ELR (cell line): ENCODE measurements around the gene C1QA.

Experiments used
- DNase-seq: peaks from one replicate; pipeline ENCODE4 v3.0.0-alpha.2; 2015; ENCODE audit warnings: low read depth

The C1QA gene

GRCh38 chr1:22612671-22613571 is 23.5 kb upstream of the C1QA start:
- DNase-seq, result no peak

GRCh38 chr1:22613572-22613918 is 22.9 kb upstream of the C1QA start:
- DNase-seq, result no peak

GRCh38 chr1:22613951-22614350 is 22.5 kb upstream of the C1QA start:
- no peak for DNase-seq

GRCh38 chr1:22615886-22616285 is 20.5 kb upstream of the C1QA start:
- DNase-seq, result no peak

GRCh38 chr1:22616571-22616970 is 19.9 kb upstream of the C1QA start:
- no peak for DNase-seq

- no peak for DNase-seq
Measured at GRCh38 chr1:22618056-22618455, 18.4 kb upstream of the C1QA start.

- no peak for DNase-seq
Measured at GRCh38 chr1:22619252-22619651, 17.2 kb upstream of the C1QA start.

- no peak for DNase-seq
Measured at GRCh38 chr1:22619798-22620197, 16.6 kb upstream of the C1QA start.

GRCh38 chr1:22621761-22622160 is 14.7 kb upstream of the C1QA start:
- no peak for DNase-seq

GRCh38 chr1:22625262-22625925 is 11.0 kb upstream of the C1QA start:
- DNase-seq, result peak; percentile 20

- DNase-seq, result no peak
Measured at GRCh38 chr1:22626237-22627157, 9.9 kb upstream of the C1QA start.

GRCh38 chr1:22627331-22627730 is 9.1 kb upstream of the C1QA start:
- no peak for DNase-seq

GRCh38 chr1:22628698-22629444 is 7.6 kb upstream of the C1QA start:
- no peak for DNase-seq

GRCh38 chr1:22629886-22630285 is 6.5 kb upstream of the C1QA start:
- no peak for DNase-seq

- DNase-seq, result no peak
Measured at GRCh38 chr1:22633697-22634463, 2.5 kb upstream of the C1QA start.

GRCh38 chr1:22635436-22635835 is 992 bp upstream of the C1QA start:
- DNase-seq, result no peak

- DNase-seq, result no peak
Measured at GRCh38 chr1:22636927-22637326, 499 bp downstream of the C1QA start.

GRCh38 chr1:22637907-22638445 is 1.5 kb downstream of the C1QA start:
- DNase-seq, result no peak

GRCh38 chr1:22638476-22639234 is 2.2 kb downstream of the C1QA start:
- DNase-seq, result no peak

GRCh38 chr1:22639286-22639685 is 2.9 kb downstream of the C1QA start:
- peak; percentile 70 for DNase-seq
